PC-9 (cell line): ENCODE results near the gene ZNF45. TPM values are rescaled to one million over a fixed set of nuclear protein-coding genes. Genes with fewer than 3 reads are reported as not detected.
A peak's percentile ranks its signal among the peaks of the same experiment; 100 is the strongest.
"Not testable (repeated sequence)": the region's sequence is repeated elsewhere in the genome, so short reads cannot be mapped to it uniquely, and the experiment has no call there.

Experiments
- BruUV-seq: library from RNA; stranded (reverse); fragments of 400-500 nt; replicated peaks from 2 replicates; lab custom pipeline; 2021; lab: Mats Ljungman, UMichigan
- CTCF ChIA-PET: fragments of 300-600 bp; sonication (Branson Sonifier 250); formaldehyde crosslinking; loops from one replicate; lab custom pipeline; 2022; ENCODE audit warnings: antibody characterized with exemption; lab: Charles Lee
- POLR2A ChIA-PET: fragments of 300-600 bp; sonication (Branson Sonifier 250); formaldehyde crosslinking; loops from one replicate; lab custom pipeline; 2022; ENCODE audit warnings: antibody characterized with exemption; ENCODE audit not compliant: unreplicated experiment; lab: Charles Lee
- DNase-seq, 2 experiments: peaks; one replicate each; pipeline versions ENCODE4 v3.0.0 to v3.0.0-alpha.2; 2015 to 2022; ENCODE audit warnings: mixed read lengths in 1 of 2
- H2AFZ ChIP-seq: fragments of 200-600 bp; sonication (generic); 2 replicates; pipeline ENCODE4 v1.8.1; 2017; ENCODE audit warnings: antibody characterized with exemption
- H3F3A ChIP-seq: fragments of 200-600 bp; sonication (generic); 2 replicates; pipeline ENCODE4 v1.8.1; 2017; ENCODE audit warnings: antibody characterized with exemption, mild to moderate bottlenecking, low read depth; ENCODE audit not compliant: insufficient read depth
- H3K27ac ChIP-seq: fragments of 200-600 bp; sonication (generic); 2 replicates; pipeline ENCODE4 v1.6.1; 2016; ENCODE audit warnings: mixed run types
- H3K27me3 ChIP-seq: fragments of 200-600 bp; sonication (generic); 2 replicates; pipeline ENCODE4 v1.6.1; 2016; ENCODE audit warnings: low read depth, mixed run types; ENCODE audit not compliant: insufficient read depth
- H3K36me3 ChIP-seq: fragments of 200-600 bp; sonication (generic); 2 replicates; pipeline ENCODE4 v1.6.1; 2016; ENCODE audit warnings: low read depth, mixed run types
- H3K4me1 ChIP-seq: fragments of 200-600 bp; sonication (generic); replicated peaks from 2 replicates; pipeline ENCODE4 v1.6.1; 2016; ENCODE audit warnings: mixed run types; ENCODE audit not compliant: insufficient read depth
- H3K4me2 ChIP-seq: fragments of 200-600 bp; sonication (generic); 2 replicates; pipeline ENCODE4 v1.6.1; 2017; ENCODE audit warnings: mixed run types
- H3K4me3 ChIP-seq: fragments of 200-600 bp; sonication (generic); 2 replicates; pipeline ENCODE4 v1.6.1; 2016; ENCODE audit warnings: mixed run types
- H3K79me2 ChIP-seq: fragments of 200-600 bp; sonication (generic); 2 replicates; pipeline ENCODE4 v1.6.1; 2017; ENCODE audit warnings: low read depth, mixed run types
- H3K9me2 ChIP-seq: fragments of 200-600 bp; sonication (generic); 2 replicates; pipeline ENCODE4 v1.8.1; 2017; ENCODE audit warnings: mild to moderate bottlenecking; ENCODE audit not compliant: insufficient read depth
- H3K9me3 ChIP-seq: fragments of 200-600 bp; sonication (generic); 2 replicates; pipeline ENCODE4 v1.8.1; 2016; ENCODE audit warnings: low read depth; ENCODE audit not compliant: insufficient read depth
- H4K20me1 ChIP-seq: fragments of 200-600 bp; sonication (generic); 2 replicates; pipeline ENCODE4 v1.8.1; 2017; ENCODE audit not compliant: insufficient read depth
- CTCF ChIP-seq: fragments of 200-600 bp; sonication (generic); conservative IDR thresholded peaks from 2 replicates; pipeline ENCODE4 v1.6.1; 2017; ENCODE audit warnings: mixed run types, antibody characterized with exemption, mild to moderate bottlenecking, moderate library complexity
- EZH2 ChIP-seq: fragments of 200-600 bp; sonication (generic); IDR thresholded peaks from 2 replicates; pipeline ENCODE4 v1.8.0; 2017; ENCODE audit warnings: antibody characterized with exemption, low read depth
- intact Hi-C: fragments of 100-400 bp; cut with micrococcal nuclease; formaldehyde crosslinking; loops from one replicate; pipeline ENCODE4 v1.10.0; 2022; ENCODE audit not compliant: unreplicated experiment
- total RNA-seq: library from RNA; stranded (reverse); gene quantifications from 2 replicates; pipeline ENCODE4 v1.2.3, GENCODE V29; 2021

The ZNF45 gene
- total RNA-seq, 1 experiment from 2014 or later: 10.3 TPM

- no peak for TF ChIP-seq EZH2
- no peak for TF ChIP-seq CTCF
- Histone ChIP-seq H3K4me1 (0 out of 2 replicates have a peak, but pooled peaks cover 4% of the 10 kb centered on the region), H3K4me3 (peak within 1 kb of the TSS; percentile 66), H2AFZ (peak within 1 kb of the TSS; percentile 89), H3K79me2 (no peaks in the 10 kb centered on the region), H3K36me3 (no peaks in the 10 kb centered on the region), H3K9me2 (no peaks in the 10 kb centered on the region), H3K27me3 (no peaks in the 10 kb centered on the region), H4K20me1 (no peaks in the 10 kb centered on the region), H3K9me3 (peaks cover 18% of the 10 kb centered on the region), H3F3A (no peaks in the 10 kb centered on the region; the same call in 1 of the 2 replicates), H3K4me2 (peak within 1 kb of the TSS; percentile 90), H3K27ac (0 out of 2 replicates have a peak within 1 kb of the TSS, but pooled peaks have one; percentile 34)
- ChIA-PET CTCF (interaction anchor here (0.7 kb wide), 1 partner anchor 124 kb away, joined by 5 read pairs; the partner anchor contains the start of gene ZNF283), POLR2A (interaction anchor here (0.6 to 0.7 kb wide), 2 partner anchors 124 to 430 kb away, joined by 3 read pairs; partner anchors contain the start of gene ZNF283)
- intact Hi-C loops: loop anchor here (1.0 to 2.0 kb wide), 2 partner anchors 33 to 52 kb away; partner anchors contain the start of genes ZNF155 and ZNF230
- BruUV-seq: TSS peak; percentile 29
- peak; percentile 76 to 86 for DNase-seq
Measured at GRCh38 chr19:43950834-43951645, 16.0 kb upstream of the ZNF45 start, which contains the start of gene ZNF221. Gene ZNF221 (plus strand): TSS chr19:43951228. CDS start chr19:43962727, 11,499 bp downstream.

- BruUV-seq, CTCF ChIA-PET, POLR2A ChIA-PET: not testable (repeated sequence)
Measured at GRCh38 chr19:43949803-43950202, 14.7 kb upstream of the ZNF45 start.

GRCh38 chr19:43947412-43947811, 12.3 kb upstream of the ZNF45 start:
- not testable (repeated sequence) for DNase-seq

More at GRCh38 chr19:43949803-43950202, 14.7 kb upstream of the ZNF45 start:
- H2AFZ ChIP-seq, H3K4me1 ChIP-seq, DNase-seq, H3K9me2 ChIP-seq, H3K27me3 ChIP-seq, H3K79me2 ChIP-seq, H4K20me1 ChIP-seq, H3F3A ChIP-seq, H3K27ac ChIP-seq, H3K4me2 ChIP-seq, H3K36me3 ChIP-seq, H3K4me3 ChIP-seq: not testable (repeated sequence)
- H3K9me3 ChIP-seq: peaks cover 18% of the 10 kb centered on the region
- intact Hi-C loops: loop anchor here (2.0 kb wide), 1 partner anchor 53 kb away; the partner anchor contains the start of gene ZNF230

GRCh38 chr19:43941209-43941608, 6.1 kb upstream of the ZNF45 start:
- Histone ChIP-seq H3K27ac (no peak overlapping the region), H3K9me3 (no peaks in the 10 kb centered on the region; the same call in none of the 2 replicates), H3K79me2 (no peaks in the 10 kb centered on the region), H3K4me1 (no peaks in the 10 kb centered on the region), H3K27me3 (peaks cover 20% of the 10 kb centered on the region), H3K36me3 (no peaks in the 10 kb centered on the region), H3K4me3 (no peak overlapping the region), H3K9me2 (no peaks in the 10 kb centered on the region), H2AFZ (no peak overlapping the region), H4K20me1 (no peaks in the 10 kb centered on the region), H3F3A (no peaks in the 10 kb centered on the region), H3K4me2 (no peak overlapping the region)
- BruUV-seq: no TSS peak
- intact Hi-C loops: no loop called here
- ChIA-PET POLR2A (no interaction called here), CTCF (no interaction called here)
- TF ChIP-seq CTCF: no peak
- no peak for TF ChIP-seq EZH2
- no peak for DNase-seq

More at GRCh38 chr19:43947412-43947811, 12.3 kb upstream of the ZNF45 start:
- H2AFZ ChIP-seq, POLR2A ChIA-PET, H3F3A ChIP-seq, H3K4me3 ChIP-seq, H3K4me1 ChIP-seq, CTCF ChIA-PET, H3K4me2 ChIP-seq, H4K20me1 ChIP-seq, H3K36me3 ChIP-seq, H3K27me3 ChIP-seq, H3K27ac ChIP-seq, H3K79me2 ChIP-seq, BruUV-seq, H3K9me2 ChIP-seq, intact Hi-C loops: not testable (repeated sequence)
- peaks cover 16% of the 10 kb centered on the region for H3K9me3 ChIP-seq
